OCI-M2 (cell line): ENCODE data around the gene FCN1.

ENCODE experiments used
- DNase-seq: peaks from one replicate; lab custom pipeline; 2025; ENCODE audit not compliant: unreplicated experiment; lab: John Stamatoyannopoulos, UW

The FCN1 gene

GRCh38 chr9:134951994-134952393 lies 34.3 kb upstream of the FCN1 start:
- DNase-seq, result no peak

- DNase-seq, result no peak
Measured at GRCh38 chr9:134951461-134951860, 33.7 kb upstream of the FCN1 start.

GRCh38 chr9:134950386-134951210 lies 32.9 kb upstream of the FCN1 start:
- no peak for DNase-seq

GRCh38 chr9:134949681-134950385 lies 32.1 kb upstream of the FCN1 start:
- no peak for DNase-seq

GRCh38 chr9:134948149-134948548 lies 30.4 kb upstream of the FCN1 start:
- no peak for DNase-seq

- no peak for DNase-seq
Measured at GRCh38 chr9:134947265-134947955, 29.7 kb upstream of the FCN1 start.

GRCh38 chr9:134946663-134947062 lies 29.0 kb upstream of the FCN1 start:
- no peak for DNase-seq

GRCh38 chr9:134945509-134946275 lies 28.0 kb upstream of the FCN1 start:
- DNase-seq, result no peak

GRCh38 chr9:134944916-134945315 lies 27.2 kb upstream of the FCN1 start:
- no peak for DNase-seq

GRCh38 chr9:134944351-134944802 lies 26.7 kb upstream of the FCN1 start:
- no peak for DNase-seq

GRCh38 chr9:134943836-134944235 lies 26.1 kb upstream of the FCN1 start:
- no peak for DNase-seq

GRCh38 chr9:134943411-134943810 lies 25.7 kb upstream of the FCN1 start:
- no peak for DNase-seq

- DNase-seq, result no peak
Measured at GRCh38 chr9:134942788-134943184, 25.1 kb upstream of the FCN1 start.

GRCh38 chr9:134942011-134942787 lies 24.5 kb upstream of the FCN1 start:
- no peak for DNase-seq

GRCh38 chr9:134940236-134941208 lies 22.8 kb upstream of the FCN1 start:
- no peak for DNase-seq

- DNase-seq, result no peak
Measured at GRCh38 chr9:134939836-134940235, 22.1 kb upstream of the FCN1 start.

GRCh38 chr9:134939080-134939733 lies 21.5 kb upstream of the FCN1 start:
- DNase-seq, result no peak

GRCh38 chr9:134938346-134939079 lies 20.8 kb upstream of the FCN1 start:
- DNase-seq, result no peak
